Duodenal mucosa (tissue), 2 donors: ENCODE results near the gene OR7C1.
"Not testable (repeated sequence)": the region's sequence is repeated elsewhere in the genome, so short reads cannot be mapped to it uniquely, and the experiment has no call there.

ENCODE experiments used
- H3K27ac ChIP-seq: one replicate; pipeline ENCODE4 v1.7.0; 2013; ENCODE audit warnings: low read depth, low read length
- H3K27me3 ChIP-seq, 2 donors: one replicate each; pipeline ENCODE4 v1.7.0; 2013; ENCODE audit warnings: low read length in 2 of 2, control low read depth in 1 of 2; ENCODE audit not compliant: insufficient read depth in 2 of 2, control insufficient read depth in 1 of 2
- H3K36me3 ChIP-seq, 2 donors: one replicate each; pipeline ENCODE4 v1.7.0; 2013; ENCODE audit warnings: low read length in 2 of 2, control low read depth in 1 of 2; ENCODE audit not compliant: insufficient read depth in 2 of 2, control insufficient read depth in 1 of 2
- H3K4me1 ChIP-seq, 2 donors: one replicate each; pipeline ENCODE4 v1.7.0; 2013; ENCODE audit warnings: low read length in 2 of 2, control low read depth in 1 of 2; ENCODE audit not compliant: insufficient read depth in 2 of 2, control insufficient read depth in 1 of 2
- H3K4me3 ChIP-seq, 2 donors: one replicate each; pipeline ENCODE4 v1.7.0; 2013; ENCODE audit warnings: low read length in 2 of 2, low read depth in 1 of 2
- H3K9ac ChIP-seq, 2 donors: one replicate each; pipeline ENCODE4 v1.7.0; 2013; ENCODE audit warnings: low read length in 2 of 2, low read depth in 1 of 2
- H3K9me3 ChIP-seq, 2 donors: one replicate each; pipeline ENCODE4 v1.7.0; 2013; ENCODE audit warnings: low read length in 2 of 2, control low read depth in 1 of 2; ENCODE audit not compliant: control insufficient read depth in 1 of 2

OR7C1 gene

DNA sequence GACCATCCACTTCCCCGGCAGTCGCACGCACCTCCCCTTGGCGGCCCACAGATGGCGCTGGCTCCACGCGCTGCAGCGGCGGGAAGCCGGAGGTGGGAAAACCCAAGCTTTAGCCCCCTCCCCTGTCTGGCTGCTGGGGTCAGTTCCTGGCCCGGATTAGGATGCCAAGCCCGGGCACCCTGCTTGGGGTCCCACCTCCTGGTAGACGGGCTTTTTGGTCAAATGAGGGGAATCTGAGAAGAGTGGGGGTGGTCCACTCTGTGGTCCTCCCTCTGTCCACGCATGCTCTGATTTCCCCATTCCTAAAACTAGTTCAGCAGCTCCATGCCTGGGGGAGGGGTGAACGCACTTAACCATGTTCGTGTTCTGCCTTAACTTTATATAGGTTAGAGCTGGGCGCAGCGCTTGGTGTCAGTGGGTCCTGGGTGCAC lies 48.5 kb downstream of the OR7C1 start:
- Histone ChIP-seq H3K4me1 (no peaks in the 10 kb centered on the region), H3K9me3 (no peaks in the 10 kb centered on the region), H3K36me3 (no peaks in the 10 kb centered on the region), H3K4me3 (no peak overlapping the region), H3K9ac (no peak overlapping the region), H3K27ac (no peak overlapping the region), H3K27me3 (no peaks in the 10 kb centered on the region)

DNA sequence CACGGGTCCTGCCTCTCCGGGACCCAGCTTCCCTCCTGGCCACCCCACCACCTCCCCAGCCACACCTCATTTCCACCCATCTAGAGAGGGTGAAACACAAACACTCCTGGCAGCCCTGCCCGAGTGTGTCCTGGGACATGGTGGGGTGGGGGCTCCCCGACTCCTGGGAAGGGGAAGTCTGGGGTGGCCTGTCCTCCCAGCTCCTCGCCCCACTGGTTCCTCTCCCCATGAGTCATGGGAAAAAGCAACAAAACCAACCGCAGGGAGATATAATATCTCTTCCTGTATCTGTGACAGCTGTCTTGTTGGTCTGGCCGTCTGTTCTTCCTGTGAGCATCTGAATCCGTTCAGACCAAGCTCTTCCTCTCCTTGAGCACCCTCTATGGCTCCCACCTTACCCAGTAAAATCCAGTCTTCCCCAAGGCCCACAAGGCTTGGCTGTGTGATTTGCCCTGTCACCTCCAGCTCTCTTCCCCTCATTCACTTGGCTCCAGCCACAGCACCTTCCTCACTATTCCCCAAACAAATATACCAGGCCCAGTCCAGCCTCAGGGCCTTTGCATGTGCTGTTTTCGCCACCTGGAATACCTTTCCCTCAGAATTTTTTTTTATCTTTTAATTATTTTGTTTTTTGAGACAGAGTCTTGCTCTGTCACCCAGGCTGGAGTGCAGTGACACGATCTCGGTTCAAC lies 49.7 kb downstream of the OR7C1 start:
- H3K4me3 ChIP-seq, H3K36me3 ChIP-seq, H3K9me3 ChIP-seq, H3K4me1 ChIP-seq, H3K27ac ChIP-seq, H3K9ac ChIP-seq, H3K27me3 ChIP-seq: not testable (repeated sequence)

DNA sequence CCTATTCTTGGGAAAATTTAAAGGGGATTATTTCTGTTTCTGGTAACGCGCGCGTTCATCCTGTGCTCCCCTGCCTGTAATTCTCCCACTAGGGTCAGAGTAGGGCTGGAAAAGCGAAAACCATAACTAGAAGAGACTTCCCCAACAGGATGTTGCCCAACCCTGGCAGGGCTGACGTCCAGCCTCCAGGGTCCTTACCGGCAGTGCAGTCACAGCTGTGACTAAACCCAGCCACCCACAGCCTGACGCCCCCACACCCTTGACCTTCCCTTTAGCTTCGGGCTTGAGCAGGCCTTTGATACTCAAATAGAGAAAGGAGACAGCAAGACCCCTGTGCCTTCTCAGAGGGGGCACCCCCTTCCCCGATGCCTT lies 50.3 kb downstream of the OR7C1 start:
- H3K27me3 ChIP-seq, H3K4me1 ChIP-seq, H3K4me3 ChIP-seq, H3K9me3 ChIP-seq, H3K9ac ChIP-seq, H3K27ac ChIP-seq, H3K36me3 ChIP-seq: not testable (repeated sequence)

DNA sequence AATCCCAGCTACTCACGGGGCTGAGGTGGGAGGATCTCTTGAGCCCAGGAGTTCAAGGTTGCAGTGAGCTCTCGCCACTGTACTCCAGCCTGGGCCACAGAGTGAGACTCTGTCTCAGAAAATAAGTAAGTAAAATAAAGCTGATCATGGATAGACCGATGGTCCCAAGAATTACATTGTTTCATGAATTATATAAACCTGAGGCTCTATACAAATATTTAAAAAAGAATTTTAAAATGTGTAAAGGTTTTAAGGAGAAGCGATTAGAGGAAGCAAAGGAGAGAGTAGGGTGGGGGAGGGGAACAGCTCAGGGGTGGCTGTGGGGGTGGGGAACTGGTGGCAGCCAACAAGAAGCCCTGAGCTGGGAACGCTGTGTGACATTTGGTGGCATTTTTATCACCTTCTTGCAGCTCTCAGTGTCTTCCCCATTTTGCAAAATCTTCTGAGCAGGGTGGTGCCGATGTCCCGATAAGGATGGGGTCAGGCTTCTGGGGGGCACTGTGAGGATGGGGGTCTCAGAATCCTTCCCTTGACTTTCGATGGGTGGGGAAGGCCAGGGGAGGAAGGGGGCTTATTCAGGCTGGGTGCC lies 51.5 kb downstream of the OR7C1 start:
- H3K27me3 ChIP-seq, H3K4me3 ChIP-seq, H3K36me3 ChIP-seq, H3K4me1 ChIP-seq, H3K9ac ChIP-seq, H3K9me3 ChIP-seq: not testable (repeated sequence)
- peak overlapping the region; percentile 10 for H3K27ac ChIP-seq

DNA sequence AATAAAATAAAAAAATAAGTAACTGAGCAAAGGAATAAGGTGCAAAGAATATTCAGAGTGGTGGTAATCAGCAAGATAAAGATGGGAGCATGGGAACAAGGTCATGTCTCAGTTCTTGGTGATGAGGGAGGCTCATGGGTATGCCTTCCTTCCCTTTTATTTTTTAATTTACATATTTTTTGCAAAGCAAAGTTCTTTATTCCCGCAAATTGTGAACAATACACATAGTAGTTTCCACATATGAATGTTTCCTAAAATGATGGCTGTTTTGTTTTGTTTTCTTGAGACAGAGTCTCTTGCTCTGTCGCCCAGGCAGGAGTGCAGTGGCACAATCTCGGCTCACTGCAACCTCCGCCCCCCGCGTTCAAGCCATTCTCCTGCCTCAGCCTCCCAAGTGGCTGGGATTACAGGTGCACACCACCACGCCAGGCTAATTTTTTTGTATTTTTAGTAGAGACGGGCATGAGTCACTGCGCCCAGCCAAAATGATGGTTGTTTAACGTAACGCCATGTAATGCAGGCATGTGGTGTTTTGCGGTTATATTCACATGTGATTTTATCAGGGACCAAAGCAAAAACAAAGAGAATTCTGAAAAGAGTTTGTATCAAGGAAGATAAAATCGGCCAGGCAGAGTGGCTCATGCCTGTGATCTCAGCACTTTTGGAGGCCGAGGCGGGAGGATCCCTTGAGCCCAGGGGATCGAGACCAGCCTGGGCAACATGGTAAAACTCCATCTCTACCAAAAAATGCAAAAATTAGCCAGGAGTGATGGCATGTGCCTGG lies 52.2 kb downstream of the OR7C1 start:
- H3K27ac ChIP-seq, result peak overlapping the region; percentile 10
- no peaks in the 10 kb centered on the region for H3K36me3 ChIP-seq
- H3K4me3 ChIP-seq, result no peak overlapping the region
- no peaks in the 10 kb centered on the region for H3K27me3 ChIP-seq
- H3K4me1 ChIP-seq, result no peaks in the 10 kb centered on the region
- no peak overlapping the region for H3K9ac ChIP-seq
- no peaks in the 10 kb centered on the region for H3K9me3 ChIP-seq

DNA sequence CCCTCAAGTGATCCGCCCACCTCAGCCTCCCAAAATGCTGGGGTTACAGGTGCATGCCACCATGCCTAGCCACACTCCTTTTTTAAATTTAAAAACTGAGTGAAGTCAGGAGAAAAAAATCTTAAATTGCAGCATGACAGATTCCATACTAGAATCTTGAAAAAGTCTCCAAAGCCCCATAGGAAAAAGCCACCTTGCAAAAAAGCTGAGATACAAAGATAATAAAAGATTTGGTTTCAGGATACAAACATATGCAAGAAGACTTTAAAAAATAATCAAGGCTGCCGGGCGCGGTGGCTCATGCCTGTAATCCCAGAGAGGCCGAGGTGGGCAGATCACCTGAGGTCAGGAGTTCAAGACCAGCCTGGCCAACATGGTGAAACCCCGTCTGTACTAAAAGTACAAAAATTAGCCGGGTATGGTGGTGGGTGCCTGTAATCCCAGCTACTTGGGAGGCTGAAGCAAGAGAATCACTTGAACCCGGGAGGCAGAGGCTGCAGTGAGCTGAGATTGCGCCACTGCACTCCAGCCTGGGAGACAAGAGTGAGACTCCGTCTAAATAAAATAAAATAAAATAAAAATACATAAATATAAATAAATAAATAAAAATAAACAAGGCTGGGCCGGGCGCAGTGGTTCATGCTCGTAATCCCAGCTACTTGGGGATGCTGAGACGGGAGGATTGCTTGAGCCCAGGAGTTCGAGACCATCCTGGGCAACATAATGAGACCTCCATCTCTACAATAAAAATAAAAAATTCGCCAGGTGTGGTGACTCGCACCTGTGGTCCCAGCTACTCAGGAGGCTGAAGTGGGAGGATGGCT lies 53.1 kb downstream of the OR7C1 start:
- H3K27me3 ChIP-seq, H3K9me3 ChIP-seq, H3K36me3 ChIP-seq, H3K27ac ChIP-seq, H3K4me3 ChIP-seq, H3K9ac ChIP-seq, H3K4me1 ChIP-seq: not testable (repeated sequence)

DNA sequence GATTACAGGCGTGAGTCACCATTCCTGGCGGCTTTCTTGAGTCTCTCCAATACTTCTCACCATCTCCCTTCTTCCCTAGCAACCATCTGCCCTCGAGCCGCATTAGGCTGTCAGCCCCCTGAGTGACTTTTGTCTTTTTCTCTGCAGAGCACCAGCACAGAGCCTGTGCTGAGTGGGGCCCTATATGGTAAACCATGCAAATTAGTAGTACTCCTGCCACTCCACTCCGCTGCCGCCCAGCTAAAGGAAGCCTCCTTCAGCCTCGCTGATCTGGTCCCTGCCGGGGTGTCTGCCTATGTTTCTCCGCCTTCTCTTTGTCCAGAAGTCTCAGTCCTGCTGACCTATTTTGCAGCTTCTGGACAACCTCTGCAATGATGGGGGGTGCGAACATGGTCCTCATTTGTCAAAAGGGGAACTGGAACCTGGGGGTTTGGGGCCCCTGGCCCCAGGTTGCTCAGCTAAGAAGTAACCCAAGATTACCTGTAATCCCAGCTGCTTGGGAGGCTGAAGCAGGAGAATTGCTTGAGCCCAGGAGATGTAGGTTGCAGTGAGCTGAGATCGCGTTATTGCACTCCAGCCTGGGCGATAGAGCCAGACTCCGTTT lies 54.3 kb downstream of the OR7C1 start:
- H3K27me3 ChIP-seq, H3K9me3 ChIP-seq, H3K4me1 ChIP-seq, H3K4me3 ChIP-seq, H3K9ac ChIP-seq, H3K27ac ChIP-seq, H3K36me3 ChIP-seq: not testable (repeated sequence)

DNA sequence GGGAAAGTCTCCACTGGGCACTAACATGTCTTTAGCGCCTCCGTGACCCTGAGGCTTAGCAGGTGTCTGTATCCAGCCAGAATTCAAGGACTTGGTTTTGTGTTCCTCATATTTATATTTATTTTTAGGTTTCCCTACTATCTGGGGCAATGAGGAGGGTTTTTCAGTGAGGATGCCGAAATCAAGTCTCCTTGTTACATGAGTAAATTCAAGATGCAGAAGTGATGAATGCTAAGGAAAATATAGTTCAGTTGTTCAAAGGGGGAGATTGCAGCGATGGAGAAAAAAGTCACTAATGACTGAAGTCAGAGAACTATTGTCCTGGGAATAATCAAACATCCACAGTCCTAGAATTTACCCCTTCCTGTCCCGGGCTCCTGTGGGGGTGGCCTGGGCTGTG lies 55.8 kb downstream of the OR7C1 start:
- H3K9me3 ChIP-seq, result no peaks in the 10 kb centered on the region
- no peak overlapping the region for H3K4me3 ChIP-seq
- no peaks in the 10 kb centered on the region for H3K27me3 ChIP-seq
- no peaks in the 10 kb centered on the region for H3K4me1 ChIP-seq
- no peaks in the 10 kb centered on the region for H3K36me3 ChIP-seq
- no peak overlapping the region for H3K27ac ChIP-seq
- no peak overlapping the region for H3K9ac ChIP-seq

DNA sequence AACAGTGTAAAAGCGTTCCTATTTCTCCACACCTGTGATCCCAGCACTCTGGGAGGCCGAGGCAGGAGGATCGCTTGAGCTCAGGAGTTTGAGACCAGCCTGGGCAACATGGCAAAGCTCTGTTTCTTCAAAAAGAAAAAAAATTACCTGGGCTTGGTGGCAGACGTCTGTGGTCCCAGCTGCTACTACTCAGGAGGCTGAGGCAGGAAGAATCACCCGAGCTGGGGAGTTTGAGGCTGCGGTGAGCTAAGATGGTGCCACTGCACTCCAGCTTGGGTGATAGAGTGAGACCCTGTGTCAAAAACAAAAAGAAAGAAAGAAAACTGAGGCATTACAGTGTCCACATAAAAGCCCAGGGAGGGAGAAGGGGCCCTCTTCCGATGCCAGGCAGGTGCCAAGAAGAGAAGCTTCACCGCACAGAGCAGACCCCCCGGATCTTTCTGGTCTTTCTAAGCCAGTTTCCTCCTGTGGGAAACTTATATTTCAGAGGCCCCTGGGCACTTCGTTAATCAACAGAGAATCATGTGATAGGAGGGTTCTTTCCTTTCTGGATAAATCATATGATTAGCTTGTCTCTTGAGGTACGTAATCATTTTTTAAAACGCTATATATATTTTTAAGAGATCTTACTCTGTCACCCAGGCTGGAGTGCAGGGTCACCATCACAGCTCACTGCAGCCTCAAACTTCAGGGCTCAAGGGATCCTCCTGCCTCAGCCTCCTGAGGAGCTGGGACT lies 56.7 kb downstream of the OR7C1 start, which contains the start of gene ADGRE2:
Gene ADGRE2, minus strand, starts transcription at position 451 of the 736 bp plus-strand sequence. CDS start 1,804 bp downstream, outside the sequence.
- not testable (repeated sequence) for H3K9ac ChIP-seq, H3K4me1 ChIP-seq, H3K36me3 ChIP-seq, H3K9me3 ChIP-seq, H3K27ac ChIP-seq, H3K4me3 ChIP-seq, H3K27me3 ChIP-seq
